HG03469 (cell line): ENCODE results near the gene USP9X.
"Not testable (repeated sequence)": the region's sequence is repeated elsewhere in the genome, so short reads cannot be mapped to it uniquely, and the experiment has no call there.

Source experiments
- ATAC-seq: cut with Tn5 transposase; IDR thresholded peaks from one replicate; pipeline ENCODE4 v1.9.1; 2021; ENCODE audit warnings: mild to moderate bottlenecking, moderate library complexity, moderate number of reproducible peaks; ENCODE audit not compliant: unreplicated experiment

Gene USP9X

DNA sequence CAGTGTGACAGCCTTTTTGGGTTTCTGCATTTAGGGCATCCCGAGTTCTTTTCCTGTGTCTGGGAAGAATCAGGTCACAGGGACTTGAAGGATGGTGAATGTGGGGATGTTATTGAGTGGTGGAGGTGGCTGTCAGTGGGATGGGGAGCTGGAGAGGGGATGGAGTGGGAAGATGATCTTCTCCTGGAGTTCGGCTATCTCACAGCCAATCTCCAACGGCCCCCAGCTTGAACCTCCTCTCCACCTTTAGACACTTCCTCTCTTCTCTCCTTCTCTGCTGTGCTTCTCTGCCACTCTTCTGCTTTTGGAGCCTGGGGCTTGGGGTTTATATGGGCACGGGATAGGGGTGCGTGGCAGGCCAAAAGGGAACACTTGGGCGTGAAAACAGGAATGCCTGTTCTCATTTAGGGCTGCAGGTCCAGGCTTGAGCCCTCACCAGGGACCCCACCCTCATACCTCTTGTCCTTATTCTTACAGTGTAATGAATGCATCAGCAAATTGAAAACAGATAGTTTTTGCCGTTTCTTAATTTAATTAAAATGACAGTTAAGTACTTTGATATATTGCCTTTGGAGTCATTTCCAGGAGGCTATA is 37.5 kb downstream of the USP9X start:
- no peak for ATAC-seq

DNA sequence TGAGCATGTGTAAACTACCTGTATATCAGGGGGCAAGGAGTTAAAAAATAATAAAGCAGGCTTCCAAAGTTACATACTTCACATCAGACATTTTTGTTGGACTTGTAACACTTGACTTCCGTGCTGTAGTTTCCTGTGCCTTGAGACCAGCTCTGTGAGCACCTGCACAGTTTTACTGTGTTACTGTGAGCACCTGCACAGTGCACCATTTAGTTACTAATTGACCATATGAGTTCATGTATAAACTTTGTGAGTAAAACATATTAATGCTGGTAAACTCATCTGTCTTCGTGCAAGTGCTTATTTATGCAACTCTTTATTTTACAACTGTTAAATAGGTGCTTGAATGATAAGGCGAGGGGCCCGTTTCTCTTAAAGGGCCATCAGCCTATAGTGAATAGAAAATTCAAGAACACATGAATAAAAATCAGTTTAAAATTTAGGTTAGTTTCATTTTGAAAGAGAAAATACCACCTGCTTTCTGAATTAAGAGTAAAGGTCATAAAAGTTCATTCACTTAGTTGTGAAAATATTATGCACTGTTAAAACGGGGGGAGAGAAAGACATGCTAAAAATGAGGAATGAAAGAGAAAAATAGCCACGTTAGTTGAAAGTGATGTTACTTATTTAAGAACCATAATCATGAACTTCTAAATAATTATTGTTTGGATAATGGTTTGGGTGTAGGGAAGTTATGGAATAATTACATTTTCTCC is 42.4 kb downstream of the USP9X start:
- ATAC-seq: no peak

DNA sequence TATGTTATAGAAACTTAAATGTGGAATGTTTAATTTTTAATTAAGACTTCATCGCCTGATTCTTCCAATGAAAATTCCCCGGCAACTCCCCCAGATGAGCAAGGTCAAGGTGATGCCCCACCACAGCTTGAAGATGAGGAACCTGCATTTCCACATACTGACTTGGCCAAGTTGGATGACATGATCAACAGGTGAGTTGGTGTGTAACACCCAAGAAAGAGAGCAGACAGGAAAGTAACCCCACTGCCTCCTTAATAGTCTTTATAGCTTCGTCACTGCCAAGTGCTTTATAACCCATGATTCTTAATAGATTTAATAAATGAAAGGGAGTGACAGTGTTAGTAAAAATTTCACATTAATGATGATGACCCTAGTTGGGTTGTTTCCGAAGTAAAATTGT is 43.7 kb downstream of the USP9X start:
- no peak for ATAC-seq

DNA sequence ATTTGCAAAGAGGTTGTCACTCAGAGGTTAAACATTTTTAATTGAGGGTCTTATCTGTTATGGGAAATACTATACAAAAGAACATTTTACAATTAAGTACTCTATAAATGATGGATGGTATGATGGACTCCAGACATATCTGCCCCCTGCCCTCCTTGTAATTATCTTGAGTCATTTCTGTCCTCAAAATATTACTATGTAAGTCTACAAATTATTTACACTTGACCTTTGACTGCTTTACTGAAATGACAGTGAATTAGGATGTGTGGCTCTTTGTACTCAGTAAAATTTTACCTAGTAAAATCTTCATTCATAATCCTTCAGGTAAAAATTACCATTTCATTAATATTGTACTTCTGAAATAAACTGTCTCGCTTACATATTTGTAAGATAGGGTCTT is 46.5 kb downstream of the USP9X start:
- no peak for ATAC-seq

DNA sequence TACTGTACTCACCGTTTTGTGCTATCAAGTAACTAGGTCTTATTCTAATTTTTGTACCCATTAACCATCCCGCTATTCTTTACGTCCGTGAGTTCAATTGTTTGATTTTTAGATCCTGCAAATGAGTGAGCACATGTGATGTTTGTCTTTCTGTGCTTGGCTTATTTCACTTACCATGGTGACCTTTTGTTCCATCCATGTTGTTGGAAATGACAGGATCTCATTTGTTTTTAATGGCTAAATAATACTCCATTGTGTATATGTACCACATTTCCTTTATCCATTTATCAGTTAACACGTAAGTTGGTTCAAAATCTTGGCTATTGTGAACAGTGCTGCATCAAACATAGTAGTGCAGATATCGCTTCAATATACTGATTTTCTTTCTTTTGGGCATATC is 48.3 kb downstream of the USP9X start:
- ATAC-seq: no peak

DNA sequence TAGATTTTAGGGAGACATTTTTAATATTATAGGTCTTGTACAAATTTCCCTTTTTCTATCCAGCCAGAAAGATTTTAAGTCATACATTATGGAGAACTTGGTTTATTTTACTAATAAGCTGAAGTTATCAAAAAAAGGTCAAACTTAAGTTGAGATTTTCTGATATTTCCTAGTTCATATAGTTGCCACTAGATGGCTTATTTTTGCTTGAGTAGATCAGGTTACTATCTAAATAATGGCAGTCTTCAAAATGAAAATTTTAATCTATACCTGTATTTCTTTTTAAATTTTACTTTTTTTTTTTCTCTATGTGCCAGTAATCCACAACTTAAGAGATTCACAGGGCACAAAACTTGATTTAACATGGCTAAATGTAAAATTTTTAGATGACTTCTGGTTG is 52.3 kb downstream of the USP9X start:
- ATAC-seq: no peak

DNA sequence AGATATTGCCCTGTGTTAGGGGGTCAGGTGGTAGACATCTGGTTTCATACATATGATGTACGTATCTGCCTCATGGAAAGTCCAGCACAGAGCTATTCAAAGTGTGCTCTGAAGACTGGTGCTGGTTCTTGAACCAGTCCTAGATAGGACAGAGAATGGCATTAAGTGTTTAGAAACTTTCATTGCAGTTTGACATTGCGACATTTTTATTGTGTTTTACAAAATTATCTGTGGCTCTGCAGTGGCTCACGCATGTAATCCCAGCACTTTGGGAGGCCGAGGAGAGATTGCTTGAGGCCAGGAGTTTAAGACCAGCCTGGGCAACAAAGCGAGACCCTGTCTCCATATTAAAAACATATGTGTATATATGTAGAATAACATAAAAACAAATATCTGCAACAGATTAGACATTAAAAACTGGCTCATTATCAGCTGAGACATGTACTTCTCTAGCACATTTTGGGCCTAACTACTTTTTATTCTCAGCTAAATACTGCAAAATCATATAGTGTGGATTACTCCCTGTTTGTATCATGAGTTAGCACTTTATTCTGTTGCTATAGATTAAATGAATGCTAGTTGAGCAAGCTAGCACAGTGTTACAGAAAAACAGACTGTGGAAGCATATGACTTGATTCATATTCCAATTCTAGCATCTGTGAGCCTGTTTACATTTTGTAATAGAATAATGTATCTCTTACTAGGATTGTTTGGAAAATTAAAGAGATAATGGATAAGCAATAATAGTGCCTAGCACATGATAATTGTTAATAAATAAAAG is 57.1 kb downstream of the USP9X start:
- ATAC-seq: no peak

DNA sequence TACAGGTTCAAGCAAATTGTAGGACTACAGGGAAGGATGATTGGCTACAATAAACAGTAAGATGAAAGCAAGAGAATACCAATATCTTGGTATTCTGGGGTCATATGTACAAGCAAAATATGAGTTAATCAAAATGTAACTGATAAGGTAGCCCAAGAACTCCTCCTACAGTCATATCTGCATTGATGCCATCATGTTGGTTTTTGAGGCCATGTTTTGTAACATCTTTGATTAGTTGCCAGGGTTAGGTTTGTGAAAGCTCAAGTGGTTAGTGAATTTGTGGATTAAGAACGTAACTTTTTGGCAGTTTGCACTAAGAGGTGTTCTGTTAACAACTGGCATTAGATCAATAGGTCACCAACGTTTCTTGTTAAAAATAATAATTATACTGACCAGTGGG is 59.6 kb downstream of the USP9X start:
- no peak for ATAC-seq

DNA sequence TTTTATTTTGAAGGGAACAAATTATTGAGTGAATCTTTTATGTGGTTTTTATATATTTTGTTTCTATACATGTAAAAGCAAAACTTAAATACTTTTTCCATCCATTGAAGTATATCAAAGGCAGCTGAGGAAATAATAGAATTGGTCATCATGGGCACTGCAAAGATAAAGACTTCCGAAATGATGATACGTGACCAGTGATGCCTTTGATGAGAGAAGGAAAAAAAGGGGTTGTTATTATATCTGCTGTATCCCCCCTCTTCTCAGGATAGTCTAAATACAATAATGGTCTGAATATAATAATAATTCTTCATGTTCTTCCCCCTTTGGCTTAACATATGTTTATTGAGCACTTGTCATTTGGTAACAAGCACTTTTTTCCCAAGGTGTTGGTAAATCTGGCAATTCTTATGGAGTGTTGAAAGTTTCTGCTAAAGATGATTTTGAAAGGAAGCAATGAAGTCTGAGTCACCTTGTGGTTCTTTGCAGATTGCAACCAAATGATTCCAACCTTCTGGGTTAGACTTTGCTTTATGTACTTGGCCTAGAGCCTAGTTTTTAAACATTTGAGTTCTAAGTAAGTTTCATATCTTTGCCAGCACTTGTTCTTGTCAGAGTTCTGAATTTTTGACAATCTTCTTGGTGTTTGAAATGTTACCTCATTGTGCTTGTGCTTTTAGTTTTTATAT is 60.8 kb downstream of the USP9X start:
- no peak for ATAC-seq

DNA sequence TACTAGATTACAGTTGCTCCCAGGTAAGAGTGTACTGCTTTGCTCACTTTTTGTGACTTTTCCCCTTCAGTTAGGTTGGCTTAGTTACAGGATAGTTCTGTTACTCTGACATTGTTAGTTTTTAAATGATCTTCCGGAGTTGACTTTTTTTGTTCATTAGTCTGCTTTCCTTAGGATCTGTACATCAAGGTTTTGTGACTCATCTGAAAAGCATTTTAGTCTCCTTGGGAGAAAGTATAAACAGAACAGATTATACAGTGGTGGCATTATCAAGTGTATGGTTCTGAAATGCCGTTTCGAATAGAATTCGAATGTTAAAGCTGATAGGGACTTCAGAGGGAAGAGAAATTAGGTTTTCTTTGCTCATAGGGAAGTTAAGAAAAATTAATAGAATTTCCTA is 63.3 kb downstream of the USP9X start:
- ATAC-seq: no peak

DNA sequence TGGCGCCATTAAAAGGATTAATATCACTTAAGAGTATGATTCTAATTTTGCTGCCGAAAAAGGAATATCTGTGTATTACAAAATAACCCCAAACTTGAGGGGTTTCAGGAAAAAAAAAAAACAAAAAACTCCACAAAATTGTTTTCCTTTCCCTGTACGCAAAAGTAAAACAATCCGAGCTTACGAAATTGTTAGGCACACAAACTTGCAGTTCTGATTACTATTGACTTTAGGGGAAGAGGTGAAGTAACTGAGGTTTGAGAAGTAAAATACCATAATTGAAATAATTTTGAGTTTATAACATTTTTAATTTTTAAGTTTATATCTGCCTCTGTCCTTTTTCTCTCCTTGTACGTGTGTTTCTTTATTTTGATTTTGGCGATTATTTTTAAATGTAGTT is 64.8 kb downstream of the USP9X start:
- ATAC-seq: no peak

DNA sequence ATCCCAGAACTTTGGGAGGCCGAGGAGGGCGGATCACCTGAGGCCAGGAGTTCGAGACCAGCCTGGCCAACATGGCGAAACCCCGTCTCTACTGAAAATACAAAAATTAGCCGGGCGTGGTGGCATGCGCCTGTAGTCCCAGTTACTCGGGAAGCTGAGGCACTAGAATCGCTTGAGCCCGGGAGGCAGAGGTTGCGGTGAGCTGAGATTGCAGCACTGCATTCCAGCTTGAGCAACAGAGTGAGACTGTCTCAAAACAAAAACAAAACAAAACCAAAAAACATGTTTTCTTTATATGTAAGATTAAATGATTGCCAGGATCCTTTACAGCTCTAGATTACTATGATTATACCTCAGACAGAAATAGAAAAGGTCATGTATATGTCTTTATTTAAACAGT is 66.5 kb downstream of the USP9X start:
- not testable (repeated sequence) for ATAC-seq

DNA sequence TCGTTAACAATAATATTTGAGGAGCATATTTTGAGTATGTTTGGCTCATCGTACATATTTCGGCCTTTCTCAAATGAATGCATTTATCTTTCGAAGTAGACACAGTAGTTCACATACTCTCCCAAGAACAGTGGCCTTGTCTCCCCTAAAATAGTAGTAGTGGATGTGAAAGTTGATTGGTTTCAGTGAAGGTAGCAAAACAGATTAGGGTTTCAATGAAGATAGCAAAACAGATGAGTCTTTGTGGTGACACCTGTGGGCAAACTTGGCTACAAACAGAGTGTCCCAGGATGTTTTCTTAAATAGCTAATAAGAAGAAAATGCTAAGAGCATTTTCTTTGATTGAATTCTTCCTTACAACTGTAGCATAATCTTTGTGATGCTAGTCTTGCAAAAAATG is 67.0 kb downstream of the USP9X start:
- no peak for ATAC-seq

DNA sequence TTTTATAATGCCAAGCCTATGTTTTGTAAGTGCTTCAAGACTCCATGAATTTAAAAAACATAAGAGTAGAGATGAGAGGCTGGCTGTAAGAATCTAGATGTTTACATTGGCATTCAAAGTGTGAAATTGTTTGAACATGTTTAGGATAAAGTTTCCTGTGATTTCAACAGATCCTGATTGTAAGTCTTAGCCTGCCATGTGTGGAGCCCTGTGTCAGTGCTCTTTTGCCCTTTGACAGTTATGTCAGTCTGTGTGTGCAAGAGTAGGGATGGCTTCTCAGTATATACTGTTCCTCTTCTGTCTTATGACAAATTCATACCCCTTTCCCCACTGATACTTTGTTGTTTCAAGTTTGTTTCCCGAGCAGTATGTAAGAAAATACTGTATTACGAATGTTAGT is 68.2 kb downstream of the USP9X start:
- no peak for ATAC-seq

DNA sequence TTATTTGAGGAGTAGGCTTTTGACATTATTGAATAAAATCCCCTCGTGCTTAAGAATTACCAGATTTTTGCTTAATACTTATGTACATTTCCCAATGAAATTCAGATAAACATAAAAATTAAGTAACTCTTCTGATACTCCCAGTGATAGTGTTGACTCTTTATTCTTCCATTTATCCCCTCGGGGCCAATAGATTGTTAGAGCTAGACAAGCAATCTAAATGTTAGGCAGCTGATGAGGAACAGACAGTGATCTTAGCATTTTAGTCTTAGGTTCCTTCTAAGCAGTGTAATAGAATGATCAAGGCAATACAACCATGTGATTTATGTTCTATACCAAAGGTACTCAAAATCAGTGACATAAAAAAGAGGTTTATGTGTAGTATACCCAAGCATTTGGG is 68.7 kb downstream of the USP9X start:
- ATAC-seq: no peak

DNA sequence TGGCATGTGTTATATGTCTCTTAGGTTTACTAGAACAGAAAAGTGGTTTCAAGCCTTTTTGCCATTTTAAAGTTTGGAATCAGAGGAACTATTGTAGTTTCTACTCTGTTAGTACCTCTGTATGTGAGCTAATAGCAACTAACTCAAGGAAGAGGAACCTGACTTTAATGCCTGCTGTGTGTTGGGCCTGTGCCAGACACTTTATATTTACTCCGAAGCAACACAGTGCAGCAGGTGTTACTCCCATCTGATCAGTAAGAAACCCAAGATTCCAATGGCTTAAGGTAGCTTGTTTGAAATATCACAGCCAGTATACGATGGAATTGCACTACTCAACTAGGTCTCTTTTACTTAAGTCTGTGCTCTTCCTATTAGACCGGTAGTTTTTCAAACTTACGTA is 79.2 kb downstream of the USP9X start:
- ATAC-seq: no peak

DNA sequence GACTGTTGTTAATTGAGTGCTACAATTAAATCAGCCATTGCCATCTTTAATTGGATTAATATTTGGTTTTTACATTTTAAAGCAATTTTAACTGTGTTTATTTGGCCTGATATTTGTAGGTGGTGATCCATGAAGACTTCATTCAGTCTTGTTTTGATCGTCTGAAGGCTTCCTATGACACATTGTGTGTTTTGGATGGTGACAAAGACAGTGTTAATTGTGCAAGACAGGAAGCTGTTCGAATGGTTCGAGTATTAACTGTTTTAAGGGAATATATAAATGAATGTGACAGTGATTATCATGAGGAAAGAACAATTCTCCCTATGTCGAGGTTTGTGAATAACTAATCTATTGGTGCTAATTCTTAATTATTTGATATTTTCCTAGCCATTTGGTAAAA is 82.6 kb downstream of the USP9X start:
- no peak for ATAC-seq

DNA sequence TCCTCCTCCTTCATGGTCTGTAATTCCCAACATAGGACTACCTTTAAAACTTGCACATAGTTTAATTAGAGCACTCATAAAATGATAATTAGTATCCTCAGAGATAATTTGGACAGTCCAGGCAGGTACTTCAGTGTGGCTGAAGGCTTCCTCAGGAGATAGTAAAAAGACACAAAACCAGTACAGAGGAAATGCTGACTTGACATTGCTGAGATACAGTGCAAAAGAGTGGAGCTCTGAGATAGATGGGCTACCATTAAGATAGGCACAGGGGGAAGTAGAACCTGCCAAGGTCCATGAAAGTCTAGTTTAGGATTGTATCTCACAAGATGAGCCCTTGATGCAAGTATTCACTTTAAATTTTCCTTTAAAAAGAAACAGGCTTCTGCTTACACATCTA is 91.0 kb downstream of the USP9X start:
- no peak for ATAC-seq

DNA sequence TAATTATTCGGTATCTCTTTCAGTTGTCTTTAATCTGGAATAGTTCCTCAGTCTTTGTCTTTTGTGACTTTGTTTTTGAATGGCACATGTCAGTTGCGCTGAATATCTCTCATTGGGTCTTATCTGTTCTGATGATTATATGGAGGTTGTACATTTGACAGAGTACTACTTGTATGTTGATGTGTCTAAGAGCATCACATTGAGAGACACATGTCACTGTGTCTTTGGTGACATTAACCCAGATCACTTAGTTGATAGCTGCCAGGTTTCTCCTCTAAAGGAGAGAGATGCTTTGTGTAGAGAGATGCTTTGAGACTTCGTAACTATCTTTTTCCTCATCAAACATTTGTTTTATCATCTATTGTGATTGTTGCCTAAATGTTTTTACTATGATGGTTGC is 92.1 kb downstream of the USP9X start:
- no peak for ATAC-seq

DNA sequence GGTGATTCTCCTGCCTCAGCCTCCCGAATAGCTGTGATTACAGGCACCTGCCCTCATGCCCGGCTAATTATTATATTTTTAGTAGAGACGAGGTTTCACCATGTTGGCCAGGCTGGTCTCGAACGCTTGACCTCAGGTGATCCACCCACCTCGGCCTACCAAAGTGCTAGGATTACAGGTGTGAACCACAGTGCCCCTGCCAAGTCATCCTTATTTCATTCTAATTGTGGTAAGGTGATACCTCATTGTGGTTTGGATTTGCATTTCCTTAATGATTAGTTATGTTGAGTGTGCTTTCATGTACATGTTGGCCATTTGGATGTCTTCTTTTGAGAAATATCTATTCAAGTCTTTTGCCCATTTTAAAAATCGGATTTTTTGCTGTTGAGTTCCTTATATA is 93.0 kb downstream of the USP9X start:
- no peak for ATAC-seq

DNA sequence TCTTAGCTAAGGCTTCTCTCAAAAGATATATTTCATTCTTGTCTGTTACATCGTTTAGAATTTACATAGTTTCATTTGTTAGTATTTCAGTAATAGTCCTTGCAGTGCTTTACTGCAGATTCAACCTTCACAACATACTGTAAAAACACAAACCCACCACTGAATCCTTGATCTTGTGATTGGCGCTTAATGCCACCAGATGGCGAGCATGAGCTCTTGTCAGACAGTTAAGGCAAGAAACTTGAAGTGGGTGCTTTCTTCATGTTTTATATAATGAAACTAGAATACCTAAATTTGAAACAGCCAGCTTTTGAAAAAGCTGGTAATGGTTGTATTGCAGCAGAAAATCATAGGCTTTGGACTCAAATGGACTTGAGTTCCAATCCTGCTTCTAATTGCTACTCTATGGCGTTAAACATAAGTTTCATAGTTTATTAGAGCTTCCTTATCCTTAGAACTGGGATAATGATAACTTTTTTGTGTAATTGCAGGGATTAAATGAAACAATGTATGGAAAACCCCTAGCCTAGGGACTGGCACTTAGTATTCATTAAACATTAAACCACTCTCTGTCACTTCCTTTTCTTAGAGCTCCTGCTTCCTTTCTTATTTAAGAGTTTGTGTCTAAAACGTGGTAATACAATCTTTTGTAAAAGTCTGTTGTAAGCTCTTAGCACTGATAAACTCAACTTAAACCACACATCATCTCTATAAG is 95.1 kb downstream of the USP9X start:
- no peak for ATAC-seq
